ENCODE measurements around the gene NLN. TPM values are rescaled to one million over a fixed set of nuclear protein-coding genes. Genes with fewer than 3 reads are reported as not detected.
"Not testable (repeated sequence)": the region's sequence is repeated elsewhere in the genome, so short reads cannot be mapped to it uniquely, and the experiment has no call there.

NLN gene
- polyA plus RNA-seq, 1 donor (not counting 4 experiments of a cell fraction or from before 2014, with no cell fraction given) = 26.1 TPM

GRCh38 chr5:65730910-65731309, 8.9 kb downstream of the NLN start:
- TF ChIP-seq CTCF (optimal IDR thresholded peaks at IDR 0.05 in 1 of 3, IDR thresholded peaks at IDR 0.05 in 1 of 3, conservative IDR thresholded peaks at IDR 0.05 in 1 of 3; ENCODE audit: extremely low read depth in 1 of 3, insufficient read depth in 2 of 3, low read length in 3 of 3) = no peak
- DNase-seq (ENCODE audit: low read depth, low spot score) (no peak), FAIRE-seq (no peak)
- H4K20me1 ChIP-seq (ENCODE audit: control insufficient read depth, extremely low read depth, insufficient read depth, low read length) = no peaks in the 10 kb centered on the region
- no peaks in the 10 kb centered on the region for H3K36me3 ChIP-seq (ENCODE audit: control insufficient read depth in 2 of 2, extremely low read depth in 1 of 2, insufficient read depth in 2 of 2, low read length in 2 of 2)
- H3K27me3 ChIP-seq (ENCODE audit: control insufficient read depth, extremely low read depth, insufficient read depth, low read length) = no peaks in the 10 kb centered on the region
- no peak overlapping the region for H3K27ac ChIP-seq (ENCODE audit: control insufficient read depth, insufficient read depth, low read length)
- H3K9ac ChIP-seq (ENCODE audit: control insufficient read depth, extremely low read depth, insufficient read depth, low read length) = no peak overlapping the region
- peaks cover 30% of the 10 kb centered on the region for H3K79me2 ChIP-seq (ENCODE audit: control insufficient read depth, insufficient read depth, low read length)
- H2AFZ ChIP-seq (ENCODE audit: control insufficient read depth, low read length) = no peak overlapping the region
- H3K9me1 ChIP-seq (ENCODE audit: control insufficient read depth, extremely low read depth, insufficient read depth, low read length) = no peaks in the 10 kb centered on the region
- dilution Hi-C loops (cut with MboI; ENCODE audit: extremely low pct_ligation_motif_present, low sequenced_read_pairs) = no loop called here
- no peak overlapping the region for H3K4me3 ChIP-seq (ENCODE audit: control insufficient read depth in 2 of 3, extremely low read depth in 1 of 3, insufficient read depth in 2 of 3, low read depth in 1 of 3, low read length in 3 of 3)
- peaks cover 4% of the 10 kb centered on the region for H3K4me1 ChIP-seq (ENCODE audit: control insufficient read depth, extremely low read depth, insufficient read depth, low read length)
- no peaks in the 10 kb centered on the region for H3K9me3 ChIP-seq (ENCODE audit: control insufficient read depth, low read depth, low read length)
- no peak overlapping the region for H3K4me2 ChIP-seq (ENCODE audit: control insufficient read depth, extremely low read depth, insufficient read depth, low read depth, low read length)

GRCh38 chr5:65732046-65732445, 10.0 kb downstream of the NLN start:
- H3K4me3 ChIP-seq (ENCODE audit: control insufficient read depth in 2 of 3, extremely low read depth in 1 of 3, insufficient read depth in 2 of 3, low read depth in 1 of 3, low read length in 3 of 3); dilution Hi-C loops (cut with MboI; ENCODE audit: extremely low pct_ligation_motif_present, low sequenced_read_pairs); H3K27ac ChIP-seq (ENCODE audit: control insufficient read depth, insufficient read depth, low read length); H3K4me2 ChIP-seq (ENCODE audit: control insufficient read depth, extremely low read depth, insufficient read depth, low read depth, low read length); H3K9me1 ChIP-seq (ENCODE audit: control insufficient read depth, extremely low read depth, insufficient read depth, low read length); H3K9me3 ChIP-seq (ENCODE audit: control insufficient read depth, low read depth, low read length); H2AFZ ChIP-seq (ENCODE audit: control insufficient read depth, low read length); H3K4me1 ChIP-seq (ENCODE audit: control insufficient read depth, extremely low read depth, insufficient read depth, low read length); H3K9ac ChIP-seq (ENCODE audit: control insufficient read depth, extremely low read depth, insufficient read depth, low read length); H3K27me3 ChIP-seq (ENCODE audit: control insufficient read depth, extremely low read depth, insufficient read depth, low read length); H3K36me3 ChIP-seq (ENCODE audit: control insufficient read depth in 2 of 2, extremely low read depth in 1 of 2, insufficient read depth in 2 of 2, low read length in 2 of 2); H4K20me1 ChIP-seq (ENCODE audit: control insufficient read depth, extremely low read depth, insufficient read depth, low read length); FAIRE-seq; DNase-seq (ENCODE audit: low read depth, low spot score): not testable (repeated sequence)
- H3K79me2 ChIP-seq (ENCODE audit: control insufficient read depth, insufficient read depth, low read length) = peaks cover 25% of the 10 kb centered on the region

- dilution Hi-C loops (cut with MboI; ENCODE audit: extremely low pct_ligation_motif_present, low sequenced_read_pairs); H3K9me1 ChIP-seq (ENCODE audit: control insufficient read depth, extremely low read depth, insufficient read depth, low read length); H3K9me3 ChIP-seq (ENCODE audit: control insufficient read depth, low read depth, low read length); H3K27me3 ChIP-seq (ENCODE audit: control insufficient read depth, extremely low read depth, insufficient read depth, low read length); DNase-seq (ENCODE audit: low read depth, low spot score); H2AFZ ChIP-seq (ENCODE audit: control insufficient read depth, low read length); H3K4me3 ChIP-seq (ENCODE audit: control insufficient read depth in 2 of 3, extremely low read depth in 1 of 3, insufficient read depth in 2 of 3, low read depth in 1 of 3, low read length in 3 of 3); H3K4me1 ChIP-seq (ENCODE audit: control insufficient read depth, extremely low read depth, insufficient read depth, low read length); H3K9ac ChIP-seq (ENCODE audit: control insufficient read depth, extremely low read depth, insufficient read depth, low read length); H3K27ac ChIP-seq (ENCODE audit: control insufficient read depth, insufficient read depth, low read length); H4K20me1 ChIP-seq (ENCODE audit: control insufficient read depth, extremely low read depth, insufficient read depth, low read length); H3K4me2 ChIP-seq (ENCODE audit: control insufficient read depth, extremely low read depth, insufficient read depth, low read depth, low read length); H3K36me3 ChIP-seq (ENCODE audit: control insufficient read depth in 2 of 2, extremely low read depth in 1 of 2, insufficient read depth in 2 of 2, low read length in 2 of 2); FAIRE-seq: not testable (repeated sequence)
- H3K79me2 ChIP-seq (ENCODE audit: control insufficient read depth, insufficient read depth, low read length) = peaks cover 30% of the 10 kb centered on the region
These were observed 12.3 kb downstream of the NLN start for GRCh38 chr5:65734196-65734775.
